ENCODE data around the gene TBRG4.

DNA sequence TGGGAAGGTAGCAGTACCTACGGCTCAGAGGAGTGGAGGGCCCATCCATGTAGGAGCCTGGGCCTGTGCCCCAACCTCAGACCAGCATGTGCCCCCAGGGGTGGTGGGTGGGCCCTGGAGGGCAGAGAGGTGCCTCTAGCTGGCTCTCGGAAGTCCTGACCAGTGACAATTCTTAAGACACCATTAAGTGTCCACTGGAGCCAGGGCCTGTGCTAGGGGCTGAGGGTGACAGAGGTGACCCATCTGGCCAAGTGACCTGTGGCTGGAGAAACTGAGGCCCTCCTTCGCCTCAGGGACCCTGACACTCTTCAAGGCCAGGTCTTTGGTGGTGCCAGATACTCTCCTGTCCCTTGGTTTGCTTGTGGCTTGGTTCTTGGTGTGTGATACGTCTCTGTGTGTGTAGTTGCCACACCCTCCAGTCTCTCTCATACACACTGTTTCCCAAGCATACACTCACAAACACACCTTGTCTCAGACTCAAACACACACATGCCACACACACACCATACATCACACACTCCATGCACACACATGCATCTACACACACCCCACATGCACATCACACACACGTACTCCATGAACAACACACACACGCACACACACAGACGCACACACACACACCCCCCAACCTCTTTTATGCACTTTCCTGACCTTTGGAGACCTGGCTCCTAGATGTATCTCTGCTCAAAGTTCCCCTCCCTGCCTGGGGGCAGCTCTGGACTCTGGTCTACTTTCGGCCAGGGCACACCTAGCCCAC is 45.2 kb upstream of the TBRG4 start:
- TF ChIP-seq EP300 (IDR thresholded peaks at IDR 0.05), result no peak
- TF ChIP-seq, protein P1, sequence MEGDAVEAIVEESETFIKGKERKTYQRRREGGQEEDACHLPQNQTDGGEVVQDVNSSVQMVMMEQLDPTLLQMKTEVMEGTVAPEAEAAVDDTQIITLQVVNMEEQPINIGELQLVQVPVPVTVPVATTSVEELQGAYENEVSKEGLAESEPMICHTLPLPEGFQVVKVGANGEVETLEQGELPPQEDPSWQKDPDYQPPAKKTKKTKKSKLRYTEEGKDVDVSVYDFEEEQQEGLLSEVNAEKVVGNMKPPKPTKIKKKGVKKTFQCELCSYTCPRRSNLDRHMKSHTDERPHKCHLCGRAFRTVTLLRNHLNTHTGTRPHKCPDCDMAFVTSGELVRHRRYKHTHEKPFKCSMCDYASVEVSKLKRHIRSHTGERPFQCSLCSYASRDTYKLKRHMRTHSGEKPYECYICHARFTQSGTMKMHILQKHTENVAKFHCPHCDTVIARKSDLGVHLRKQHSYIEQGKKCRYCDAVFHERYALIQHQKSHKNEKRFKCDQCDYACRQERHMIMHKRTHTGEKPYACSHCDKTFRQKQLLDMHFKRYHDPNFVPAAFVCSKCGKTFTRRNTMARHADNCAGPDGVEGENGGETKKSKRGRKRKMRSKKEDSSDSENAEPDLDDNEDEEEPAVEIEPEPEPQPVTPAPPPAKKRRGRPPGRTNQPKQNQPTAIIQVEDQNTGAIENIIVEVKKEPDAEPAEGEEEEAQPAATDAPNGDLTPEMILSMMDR (IDR thresholded peaks at IDR 0.05), result no peak
- no peak for TF ChIP-seq POLR2AphosphoS5 (IDR thresholded peaks at IDR 0.05)
- no peak for TF ChIP-seq POLR2A (IDR thresholded peaks at IDR 0.05; ENCODE audit: low read depth)

All from esophagus muscularis mucosa (tissue), 4 donors.